Neural cell (in vitro differentiated cells): ENCODE data around the gene MSANTD3.

Source experiments
- EZH2 ChIP-seq: fragments of 200-600, 300-800 bp; shearing (Covaris generic), sonication (generic); IDR thresholded peaks from 2 replicates; pipeline ENCODE4 v1.6.1; 2014; ENCODE audit warnings: antibody characterized with exemption, low read length, borderline replicate concordance, mild to moderate bottlenecking; ENCODE audit not compliant: insufficient read depth, poor library complexity, severe bottlenecking
- MXI1 ChIP-seq: fragments of 450-650 bp; conservative IDR thresholded peaks from 2 replicates; pipeline ENCODE4 v1.6.1; 2014; ENCODE audit warnings: antibody characterized with exemption, mild to moderate bottlenecking; ENCODE audit not compliant: poor library complexity, severe bottlenecking
- RAD21 ChIP-seq: fragments of 450-650 bp; conservative IDR thresholded peaks from 2 replicates; pipeline ENCODE4 v1.6.1; 2014; ENCODE audit warnings: antibody characterized with exemption, mild to moderate bottlenecking, moderate library complexity
- TF ChIP-seq, protein P1 (sequence below): fragments of 450-650 bp; IDR thresholded peaks from 2 replicates; pipeline ENCODE4 v1.5.1; 2014; ENCODE audit warnings: antibody characterized with exemption, mild to moderate bottlenecking, moderate library complexity; ENCODE audit not compliant: poor library complexity, severe bottlenecking

DNA sequence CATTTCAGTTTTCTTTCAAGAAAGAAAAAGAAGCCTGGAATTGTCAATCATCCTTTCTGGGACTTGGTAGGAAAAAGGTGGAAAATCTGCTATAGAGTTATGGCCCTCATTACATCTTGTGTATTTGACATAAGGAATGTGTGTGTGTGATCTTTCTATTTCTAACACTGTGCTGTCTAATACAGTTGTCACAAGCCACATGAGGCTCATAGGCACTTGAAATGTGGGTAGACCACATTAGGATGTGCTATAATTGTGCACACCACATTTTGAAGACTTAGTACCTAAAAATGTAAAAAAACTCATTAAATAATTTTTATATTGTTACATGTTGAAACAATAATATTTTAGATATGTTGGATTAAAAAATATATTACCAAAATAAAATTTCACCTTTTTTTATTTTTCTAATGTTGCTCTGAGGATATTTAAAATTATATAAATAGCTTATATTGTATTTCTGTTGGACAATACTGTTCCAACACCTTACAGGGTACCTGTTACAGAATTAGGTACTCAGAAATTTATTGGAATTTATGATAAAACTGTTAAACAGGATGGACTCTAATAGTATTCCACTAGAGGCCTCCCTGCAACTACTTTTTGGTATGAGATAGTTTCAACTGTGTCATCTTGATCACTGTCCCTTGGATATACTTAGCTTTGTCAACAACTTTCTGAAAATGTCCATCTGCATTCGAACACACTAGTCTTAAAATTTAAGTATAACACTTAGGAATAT is 18.4 kb downstream of the MSANTD3 start:
- TF ChIP-seq EZH2, result no peak
- TF ChIP-seq, protein P1, sequence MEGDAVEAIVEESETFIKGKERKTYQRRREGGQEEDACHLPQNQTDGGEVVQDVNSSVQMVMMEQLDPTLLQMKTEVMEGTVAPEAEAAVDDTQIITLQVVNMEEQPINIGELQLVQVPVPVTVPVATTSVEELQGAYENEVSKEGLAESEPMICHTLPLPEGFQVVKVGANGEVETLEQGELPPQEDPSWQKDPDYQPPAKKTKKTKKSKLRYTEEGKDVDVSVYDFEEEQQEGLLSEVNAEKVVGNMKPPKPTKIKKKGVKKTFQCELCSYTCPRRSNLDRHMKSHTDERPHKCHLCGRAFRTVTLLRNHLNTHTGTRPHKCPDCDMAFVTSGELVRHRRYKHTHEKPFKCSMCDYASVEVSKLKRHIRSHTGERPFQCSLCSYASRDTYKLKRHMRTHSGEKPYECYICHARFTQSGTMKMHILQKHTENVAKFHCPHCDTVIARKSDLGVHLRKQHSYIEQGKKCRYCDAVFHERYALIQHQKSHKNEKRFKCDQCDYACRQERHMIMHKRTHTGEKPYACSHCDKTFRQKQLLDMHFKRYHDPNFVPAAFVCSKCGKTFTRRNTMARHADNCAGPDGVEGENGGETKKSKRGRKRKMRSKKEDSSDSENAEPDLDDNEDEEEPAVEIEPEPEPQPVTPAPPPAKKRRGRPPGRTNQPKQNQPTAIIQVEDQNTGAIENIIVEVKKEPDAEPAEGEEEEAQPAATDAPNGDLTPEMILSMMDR, result no peak
- no peak for TF ChIP-seq MXI1
- no peak for TF ChIP-seq RAD21
